ENCODE measurements around the gene PKD1L1.

DNA sequence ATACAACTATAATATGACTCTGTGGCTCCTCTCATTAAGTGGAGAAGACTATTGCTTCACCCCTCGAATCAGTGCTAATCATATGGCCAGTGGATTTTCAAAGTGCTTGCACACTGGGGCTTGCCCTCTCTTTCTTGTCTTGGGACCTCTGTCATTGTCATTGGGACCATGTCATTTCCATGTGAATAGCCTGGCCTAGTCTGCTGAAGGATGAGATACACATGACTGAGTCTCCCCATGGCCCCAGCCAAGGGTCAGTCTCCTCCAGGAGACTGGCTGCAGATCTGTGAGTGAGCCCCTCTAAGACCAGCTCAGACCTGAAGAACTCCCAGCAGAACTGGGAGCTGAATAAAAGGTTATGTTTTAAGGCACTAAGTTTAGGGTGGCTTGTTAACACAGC, 39.5 kb downstream of the PKD1L1 start:
- TF ChIP-seq FEZF1 (tag by site-specific recombination; IDR thresholded peaks at IDR 0.05) (no peak), ZNF423 (tag by site-specific recombination; IDR thresholded peaks at IDR 0.05) (no peak)

All from HEK293 (cell line).